ENCODE data around the gene OMD.

OMD gene

GRCh38 chr9:92402826-92403745 is 21.2 kb downstream of the OMD start:
- no peak for FAIRE-seq
- no peak for DNase-seq (ENCODE audit: insufficient read length, low spot score)
- no peak for TF ChIP-seq CTCF (IDR thresholded peaks at IDR 0.05; ENCODE audit: insufficient read depth, missing control alignments)

GRCh38 chr9:92402360-92402759 is 21.9 kb downstream of the OMD start:
- TF ChIP-seq CTCF (IDR thresholded peaks at IDR 0.05; ENCODE audit: insufficient read depth, missing control alignments), result no peak
- FAIRE-seq (no peak), DNase-seq (ENCODE audit: insufficient read length, low spot score) (no peak)

- DNase-seq (ENCODE audit: insufficient read length, low spot score), result no peak
- FAIRE-seq, result no peak
- no peak for TF ChIP-seq CTCF (IDR thresholded peaks at IDR 0.05; ENCODE audit: insufficient read depth, missing control alignments)
These were observed 26.4 kb downstream of the OMD start for GRCh38 chr9:92397853-92398252.

- DNase-seq (ENCODE audit: insufficient read length, low spot score) (no peak), FAIRE-seq (no peak)
- no peak for TF ChIP-seq CTCF (IDR thresholded peaks at IDR 0.05; ENCODE audit: insufficient read depth, missing control alignments)
These were observed 28.7 kb downstream of the OMD start for GRCh38 chr9:92395617-92396016.

- no peak for DNase-seq (ENCODE audit: insufficient read length, low spot score)
- TF ChIP-seq CTCF (IDR thresholded peaks at IDR 0.05; ENCODE audit: insufficient read depth, missing control alignments), result no peak
- no peak for FAIRE-seq
These were observed 30.6 kb downstream of the OMD start for GRCh38 chr9:92393686-92394085.

- DNase-seq (ENCODE audit: insufficient read length, low spot score), result no peak
- TF ChIP-seq CTCF (IDR thresholded peaks at IDR 0.05; ENCODE audit: insufficient read depth, missing control alignments), result no peak
- no peak for FAIRE-seq
These were observed 31.6 kb downstream of the OMD start for GRCh38 chr9:92392690-92393089.

GRCh38 chr9:92385953-92386352 is 38.3 kb downstream of the OMD start:
- TF ChIP-seq CTCF (IDR thresholded peaks at IDR 0.05; ENCODE audit: insufficient read depth, missing control alignments), result no peak
- no peak for DNase-seq (ENCODE audit: insufficient read length, low spot score)
- no peak for FAIRE-seq
